Liver (tissue), 3 donors: Measurements from ENCODE around the gene COP1.

Experiments used
- ATF3 ChIP-seq: IDR thresholded peaks from 2 replicates; pipeline ENCODE4 v1.6.1; 2016; ENCODE audit warnings: antibody characterized with exemption
- CTCF ChIP-seq: fragments of 150-350 bp; IDR thresholded peaks from 2 replicates; pipeline ENCODE4 v1.5.1; 2017; ENCODE audit warnings: improper control_type of control experiment, low read depth, low read length; ENCODE audit not compliant: missing input control
- EGR1 ChIP-seq, 2 donors: IDR thresholded peaks; 2 replicates each; pipeline ENCODE4 v1.6.1; 2016 to 2018; ENCODE audit warnings: antibody characterized with exemption in 2 of 2, low read depth in 2 of 2
- JUND ChIP-seq, 2 donors: IDR thresholded peaks; 2 replicates each; pipeline ENCODE4 v1.6.1; 2016; ENCODE audit warnings: antibody characterized with exemption in 2 of 2
- RAD21 ChIP-seq, 2 donors: IDR thresholded peaks; 2 replicates each; pipeline ENCODE4 v1.6.1; 2016; ENCODE audit warnings: antibody characterized with exemption in 2 of 2, mild to moderate bottlenecking in 2 of 2
- RXRA ChIP-seq, 2 donors: IDR thresholded peaks; 2 replicates each; pipeline ENCODE4 v1.6.1; 2017 to 2018; ENCODE audit warnings: antibody characterized with exemption in 2 of 2, mild to moderate bottlenecking in 1 of 2
- SP1 ChIP-seq: IDR thresholded peaks from 2 replicates; pipeline ENCODE4 v1.6.1; 2018; ENCODE audit warnings: antibody characterized with exemption, mild to moderate bottlenecking
- TAF1 ChIP-seq: conservative IDR thresholded peaks from 2 replicates; pipeline ENCODE4 v1.6.1; 2016; ENCODE audit warnings: antibody characterized with exemption, mild to moderate bottlenecking
- YY1 ChIP-seq: IDR thresholded peaks from 2 replicates; pipeline ENCODE4 v1.6.1; 2016; ENCODE audit warnings: antibody characterized with exemption, mild to moderate bottlenecking
- TF ChIP-seq, protein P1 (sequence below): IDR thresholded peaks from 2 replicates; pipeline ENCODE4 v1.6.1; 2016; ENCODE audit warnings: antibody characterized with exemption, mild to moderate bottlenecking
- TF ChIP-seq, protein P2 (sequence below): IDR thresholded peaks from 2 replicates; pipeline ENCODE4 v1.6.1; 2016; ENCODE audit warnings: antibody characterized with exemption
- donor health status: healthy.
- donor health status: healthy.

- TF ChIP-seq CTCF: no peak
- TF ChIP-seq, protein P1, sequence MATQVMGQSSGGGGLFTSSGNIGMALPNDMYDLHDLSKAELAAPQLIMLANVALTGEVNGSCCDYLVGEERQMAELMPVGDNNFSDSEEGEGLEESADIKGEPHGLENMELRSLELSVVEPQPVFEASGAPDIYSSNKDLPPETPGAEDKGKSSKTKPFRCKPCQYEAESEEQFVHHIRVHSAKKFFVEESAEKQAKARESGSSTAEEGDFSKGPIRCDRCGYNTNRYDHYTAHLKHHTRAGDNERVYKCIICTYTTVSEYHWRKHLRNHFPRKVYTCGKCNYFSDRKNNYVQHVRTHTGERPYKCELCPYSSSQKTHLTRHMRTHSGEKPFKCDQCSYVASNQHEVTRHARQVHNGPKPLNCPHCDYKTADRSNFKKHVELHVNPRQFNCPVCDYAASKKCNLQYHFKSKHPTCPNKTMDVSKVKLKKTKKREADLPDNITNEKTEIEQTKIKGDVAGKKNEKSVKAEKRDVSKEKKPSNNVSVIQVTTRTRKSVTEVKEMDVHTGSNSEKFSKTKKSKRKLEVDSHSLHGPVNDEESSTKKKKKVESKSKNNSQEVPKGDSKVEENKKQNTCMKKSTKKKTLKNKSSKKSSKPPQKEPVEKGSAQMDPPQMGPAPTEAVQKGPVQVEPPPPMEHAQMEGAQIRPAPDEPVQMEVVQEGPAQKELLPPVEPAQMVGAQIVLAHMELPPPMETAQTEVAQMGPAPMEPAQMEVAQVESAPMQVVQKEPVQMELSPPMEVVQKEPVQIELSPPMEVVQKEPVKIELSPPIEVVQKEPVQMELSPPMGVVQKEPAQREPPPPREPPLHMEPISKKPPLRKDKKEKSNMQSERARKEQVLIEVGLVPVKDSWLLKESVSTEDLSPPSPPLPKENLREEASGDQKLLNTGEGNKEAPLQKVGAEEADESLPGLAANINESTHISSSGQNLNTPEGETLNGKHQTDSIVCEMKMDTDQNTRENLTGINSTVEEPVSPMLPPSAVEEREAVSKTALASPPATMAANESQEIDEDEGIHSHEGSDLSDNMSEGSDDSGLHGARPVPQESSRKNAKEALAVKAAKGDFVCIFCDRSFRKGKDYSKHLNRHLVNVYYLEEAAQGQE: no peak
- no peak for TF ChIP-seq TAF1
- no peak for TF ChIP-seq SP1
- TF ChIP-seq RXRA (IDR thresholded peaks at IDR 0.05): no peak
- no peak for TF ChIP-seq YY1
- TF ChIP-seq RAD21 (IDR thresholded peaks at IDR 0.05): no peak
- TF ChIP-seq, protein P2, sequence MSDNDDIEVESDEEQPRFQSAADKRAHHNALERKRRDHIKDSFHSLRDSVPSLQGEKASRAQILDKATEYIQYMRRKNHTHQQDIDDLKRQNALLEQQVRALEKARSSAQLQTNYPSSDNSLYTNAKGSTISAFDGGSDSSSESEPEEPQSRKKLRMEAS: no peak
- TF ChIP-seq EGR1 (IDR thresholded peaks at IDR 0.05; ENCODE audit: low read depth in 2 of 2): no peak
- TF ChIP-seq JUND (IDR thresholded peaks at IDR 0.05): no peak
- no peak for TF ChIP-seq ATF3
These were observed 157.5 kb downstream of the COP1 start for GRCh38 chr1:176049582-176049981.
